NCI-H345 (cell line): Measurements from ENCODE around the gene NDUFB3.
"Not testable (repeated sequence)": the region's sequence is repeated elsewhere in the genome, so short reads cannot be mapped to it uniquely, and the experiment has no call there.

ENCODE experiments used
- DNase-seq: peaks from one replicate; lab custom pipeline; 2025; lab: John Stamatoyannopoulos, UW

NDUFB3 gene

GRCh38 chr2:201093573-201093972 is 21.8 kb downstream of the NDUFB3 start:
- no peak for DNase-seq

GRCh38 chr2:201100497-201100896 is 28.7 kb downstream of the NDUFB3 start:
- DNase-seq, result no peak

- DNase-seq, result no peak
Measured at GRCh38 chr2:201105759-201106158, 34.0 kb downstream of the NDUFB3 start.

GRCh38 chr2:201107624-201108023 is 35.8 kb downstream of the NDUFB3 start:
- DNase-seq, result no peak

GRCh38 chr2:201108341-201108740 is 36.5 kb downstream of the NDUFB3 start:
- DNase-seq, result no peak

GRCh38 chr2:201109186-201109585 is 37.4 kb downstream of the NDUFB3 start:
- no peak for DNase-seq

- no peak for DNase-seq
Measured at GRCh38 chr2:201110615-201111014, 38.8 kb downstream of the NDUFB3 start.

- no peak for DNase-seq
Measured at GRCh38 chr2:201111096-201111495, 39.3 kb downstream of the NDUFB3 start.

GRCh38 chr2:201114350-201114749 is 42.5 kb downstream of the NDUFB3 start:
- no peak for DNase-seq

GRCh38 chr2:201114846-201115245 is 43.0 kb downstream of the NDUFB3 start:
- DNase-seq, result no peak

- peak; percentile 74 for DNase-seq
Measured at GRCh38 chr2:201116115-201116958, 44.5 kb downstream of the NDUFB3 start, which contains the start of gene CFLAR. TSS of gene CFLAR (plus strand) at chr2:201116164. CDS start at chr2:201129866, 13,702 bp downstream.

GRCh38 chr2:201116959-201117734 is 45.3 kb downstream of the NDUFB3 start:
- peak; percentile 36 for DNase-seq

- DNase-seq, result not testable (repeated sequence)
Measured at GRCh38 chr2:201117735-201118094, 45.9 kb downstream of the NDUFB3 start.

GRCh38 chr2:201118121-201118960 is 46.5 kb downstream of the NDUFB3 start:
- peak; percentile 85 for DNase-seq

- DNase-seq, result peak; percentile 58
Measured at GRCh38 chr2:201118961-201119854, 47.4 kb downstream of the NDUFB3 start.

- no peak for DNase-seq
Measured at GRCh38 chr2:201122276-201122675, 50.5 kb downstream of the NDUFB3 start.

GRCh38 chr2:201126308-201127151 is 54.7 kb downstream of the NDUFB3 start:
- DNase-seq, result no peak

GRCh38 chr2:201127152-201127511 is 55.3 kb downstream of the NDUFB3 start:
- DNase-seq, result no peak

GRCh38 chr2:201127570-201127969 is 55.8 kb downstream of the NDUFB3 start:
- DNase-seq, result no peak

- no peak for DNase-seq
Measured at GRCh38 chr2:201128033-201128432, 56.2 kb downstream of the NDUFB3 start.
